Right lobe of liver (tissue), 6 donors: ENCODE measurements around the gene IQSEC1. TPM values are rescaled to one million over a fixed set of nuclear protein-coding genes. Genes with fewer than 3 reads are reported as not detected.

ENCODE experiments used
- ATAC-seq, 4 donors: fragments of 200-7000 bp; cut with Tn5 transposase; one replicate each; pipeline ENCODE4 v1.9.1; 2020; ENCODE audit warnings: mild to moderate bottlenecking in 4 of 4, moderate library complexity in 4 of 4
- DNase-seq, 3 donors: peaks; one replicate each; pipeline ENCODE4 v3.0.0-alpha.2; 2020
- H3K27ac ChIP-seq, 3 donors: fragments of 200-600 bp; one replicate each; pipeline ENCODE4 v1.8.0; 2022
- H3K27me3 ChIP-seq, 2 donors: fragments of 200-600 bp; one replicate each; pipeline ENCODE4 v1.8.0; 2022
- H3K36me3 ChIP-seq, 4 donors: fragments of 200-600 bp; sonication (generic) in 1 of 4; one replicate each; pipeline versions ENCODE4 v1.5.1 to v1.8.0; 2017 to 2022; ENCODE audit warnings: control low read depth in 1 of 4
- H3K4me1 ChIP-seq, 4 donors: fragments of 200-600 bp; sonication (generic) in 1 of 4; one replicate each; pipeline versions ENCODE4 v1.5.1 to v1.8.0; 2017 to 2022; ENCODE audit warnings: control low read depth in 1 of 4
- H3K4me3 ChIP-seq, 3 donors: fragments of 200-600 bp; one replicate each; pipeline ENCODE4 v1.8.0; 2022
- H3K9me3 ChIP-seq, 4 donors: fragments of 200-600 bp; sonication (generic) in 1 of 4; one replicate each; pipeline versions ENCODE4 v1.5.1 to v1.8.0; 2017 to 2022; ENCODE audit warnings: control low read depth in 1 of 4
- CTCF ChIP-seq, 4 donors: fragments of 200-600 bp in 3 of 4; fragments of 450-650 bp in 1 of 4; IDR thresholded peaks; one replicate each; pipeline versions ENCODE4 v1.5.1 to v1.8.0; 2016 to 2022; ENCODE audit warnings: antibody characterized with exemption in 4 of 4, mild to moderate bottlenecking in 2 of 4
- POLR2A ChIP-seq: fragments of 450-650 bp; IDR thresholded peaks from one replicate; pipeline ENCODE4 v1.6.1; 2017; ENCODE audit warnings: antibody characterized with exemption, mild to moderate bottlenecking
- WGBS: methylation state at CpG from one replicate; pipeline ENCODE4 v1.1.6; 2018; ENCODE audit warnings: low coverage, low lambda C conversion rate; ENCODE audit not compliant: insufficient coverage; ENCODE audit errors: missing lambda C conversion rate; 5-methylcytosine and 5-hydroxymethylcytosine counted together
- intact Hi-C, 2 donors: fragments of 100-400 bp; cut with DNase I; formaldehyde crosslinking; loops; one replicate each; pipeline versions ENCODE4 v1.11.2 to v1.14.1; 2022
- total RNA-seq, 6 experiments: library from RNA; depleted of rRNA in 2 of 6; stranded (reverse); fragments of >200 nt in 2 of 6; fragmentation: NEBNext Ultra II Directional in 3 of 6; extraction: Animal tissue kit (Norgen Biotek cat#: 25700) in 3 of 6; gene quantifications; one replicate each; pipeline versions ENCODE4 v1.1.0 to v1.2.4, GENCODE V29; 2016 to 2023
- donor health status: DM: no; HTN: yes; CAD: no.
- donor health status: DM: no; HTN: no; CAD: no.
- donor health status: DM: no; HTN: no; CAD: no.
- donor health status: DM: no; HTN: yes; CAD: no.
- donor health status: DM: no; HTN: yes; CAD: no.

The IQSEC1 gene
- total RNA-seq, 6 experiments from 2014 or later = 32.1 to 61.3 (median 48.9) TPM

- no peaks in the 10 kb centered on the region for H3K36me3 ChIP-seq
- peak in 2 of 3 donors; percentile 11 to 24 for DNase-seq
- 76% methylated on average over 9 of the region's 14 CpGs for WGBS
These were observed 41.8 kb upstream of the IQSEC1 start for GRCh38 chr3:13114811-13115575.

GRCh38 chr3:13113346-13114330 lies 40.4 kb upstream of the IQSEC1 start:
- peak in 2 of 3 donors; percentile 11 to 48 for DNase-seq
- intact Hi-C loops = no loop called here
- Histone ChIP-seq H3K4me3 (no peak overlapping the region), H3K27ac (no peak overlapping the region), H3K9me3 (no peaks in the 10 kb centered on the region), H3K4me1 (peaks cover 0 to 18% (median 6%) of the 10 kb centered on the region in 4 donors), H3K36me3 (no peaks in the 10 kb centered on the region), H3K27me3 (no peaks in the 10 kb centered on the region)
- TF ChIP-seq CTCF (IDR thresholded peaks at IDR 0.05) = no peak
- no peak for TF ChIP-seq POLR2A
- no peak for ATAC-seq
- WGBS = 81% methylated on average over 11 of the region's 27 CpGs

More at GRCh38 chr3:13114811-13115575, 41.8 kb upstream of the IQSEC1 start:
- H3K4me3 ChIP-seq = no peak overlapping the region
- intact Hi-C loops = no loop called here
- no peaks in the 10 kb centered on the region for H3K27me3 ChIP-seq
- peaks cover 0 to 18% (median 6%) of the 10 kb centered on the region in 4 donors for H3K4me1 ChIP-seq
- no peaks in the 10 kb centered on the region for H3K9me3 ChIP-seq
- ATAC-seq = no peak
- H3K27ac ChIP-seq = no peak overlapping the region
- TF ChIP-seq CTCF (IDR thresholded peaks at IDR 0.05) (no peak), POLR2A (no peak)

GRCh38 chr3:13112521-13113345 lies 39.5 kb upstream of the IQSEC1 start:
- Histone ChIP-seq H3K4me3 (no peak overlapping the region), H3K27ac (peak overlapping the region in 1 of 3 donors; percentile 57), H3K4me1 (peaks cover 0 to 18% (median 6%) of the 10 kb centered on the region in 4 donors), H3K9me3 (no peaks in the 10 kb centered on the region), H3K27me3 (no peaks in the 10 kb centered on the region), H3K36me3 (no peaks in the 10 kb centered on the region)
- DNase-seq (peak in 2 of 3 donors; percentile 15 to 31), ATAC-seq (peak in 2 of 4 donors; percentile 5 to 11)
- 100% methylated on average over 1 of the region's 16 CpGs for WGBS
- TF ChIP-seq POLR2A = no peak
- no peak for TF ChIP-seq CTCF (IDR thresholded peaks at IDR 0.05)
- intact Hi-C loops = no loop called here
